22Rv1 (cell line): ENCODE results near the gene KYNU.

Experiments
- CTCF ChIP-seq: fragments of 450-650 bp; IDR thresholded peaks from 2 replicates; pipeline ENCODE4 v1.5.1; 2017; ENCODE audit warnings: mild to moderate bottlenecking
- ZFX ChIP-seq: fragments of 450-650 bp; IDR thresholded peaks from 2 replicates; pipeline ENCODE4 v1.6.1; 2017; ENCODE audit warnings: antibody characterized with exemption, borderline replicate concordance

- TF ChIP-seq CTCF (no peak), ZFX (no peak)
These were observed 66.8 kb downstream of the KYNU start for GRCh38 chr2:142944264-142944663.
